C4-2B (cell line): ENCODE measurements around the gene SULT4A1.

Experiments
- CTCF ChIP-seq: fragments of 450-650 bp; conservative IDR thresholded peaks from 2 replicates; pipeline ENCODE4 v1.5.1; 2017; ENCODE audit warnings: mild to moderate bottlenecking
- ZFX ChIP-seq: fragments of 450-650 bp; IDR thresholded peaks from 2 replicates; pipeline ENCODE4 v1.6.1; 2017

- TF ChIP-seq ZFX (no peak), CTCF (peak; percentile 78)
These were observed 35.9 kb downstream of the SULT4A1 start for GRCh38 chr22:43826142-43827002.
